Fibroblast of skin of back (primary cell): ENCODE data around the gene SMG6.

Experiments used
- DNase-seq: peaks from one replicate; pipeline ENCODE4 v3.0.0-alpha.2; 2013

Gene SMG6

GRCh38 chr17:2095536-2095910, 208.1 kb downstream of the SMG6 start:
- no peak for DNase-seq

- DNase-seq = peak; percentile 73
Measured at GRCh38 chr17:2094891-2095535, 208.6 kb downstream of the SMG6 start.

- no peak for DNase-seq
Measured at GRCh38 chr17:2093349-2093748, 210.2 kb downstream of the SMG6 start.

- DNase-seq = no peak
Measured at GRCh38 chr17:2092253-2092652, 211.3 kb downstream of the SMG6 start.

GRCh38 chr17:2090804-2091534, 212.6 kb downstream of the SMG6 start:
- peak; percentile 97 for DNase-seq

- DNase-seq = no peak
Measured at GRCh38 chr17:2090210-2090641, 213.4 kb downstream of the SMG6 start.

GRCh38 chr17:2089021-2089422, 214.6 kb downstream of the SMG6 start:
- DNase-seq = peak; percentile 82

- DNase-seq = no peak
Measured at GRCh38 chr17:2087597-2088211, 215.9 kb downstream of the SMG6 start.

GRCh38 chr17:2086306-2086705, 217.3 kb downstream of the SMG6 start:
- DNase-seq = no peak

GRCh38 chr17:2085648-2085949, 218.0 kb downstream of the SMG6 start:
- DNase-seq = peak; percentile 73

- DNase-seq = peak; percentile 85
Measured at GRCh38 chr17:2084766-2085647, 218.6 kb downstream of the SMG6 start.

GRCh38 chr17:2084036-2084765, 219.4 kb downstream of the SMG6 start:
- DNase-seq = peak; percentile 66

- no peak for DNase-seq
Measured at GRCh38 chr17:2083613-2084035, 220.0 kb downstream of the SMG6 start.

GRCh38 chr17:2082003-2082781, 221.4 kb downstream of the SMG6 start:
- DNase-seq = no peak

- DNase-seq = peak; percentile 41
Measured at GRCh38 chr17:2081564-2081963, 222.0 kb downstream of the SMG6 start.

- no peak for DNase-seq
Measured at GRCh38 chr17:2077040-2077439, 226.5 kb downstream of the SMG6 start.

- DNase-seq = no peak
Measured at GRCh38 chr17:2076087-2076984, 227.2 kb downstream of the SMG6 start.

- peak; percentile 59 for DNase-seq
Measured at GRCh38 chr17:2075336-2076086, 228.1 kb downstream of the SMG6 start.

- no peak for DNase-seq
Measured at GRCh38 chr17:2074919-2075318, 228.7 kb downstream of the SMG6 start.
